ENCODE measurements around the gene SPCS3.

The SPCS3 gene

DNA sequence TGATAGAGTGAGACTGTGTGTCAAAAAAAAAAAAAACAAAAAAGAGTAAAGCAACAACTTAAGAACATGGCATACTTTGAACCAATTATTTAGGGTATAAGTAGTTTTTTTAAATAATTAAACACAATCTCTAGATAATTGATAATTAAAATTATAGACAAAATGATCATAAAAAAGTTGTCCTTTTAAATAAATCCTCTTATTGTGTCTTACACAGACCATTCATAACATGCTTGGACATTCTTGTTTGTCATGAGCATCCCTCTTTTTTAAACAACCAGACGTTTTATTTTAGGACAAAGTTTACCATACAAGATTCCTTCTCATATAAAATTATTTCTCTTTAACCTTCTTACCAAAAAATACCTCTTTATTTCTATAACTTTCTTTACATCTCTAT lies 35.1 kb downstream of the SPCS3 start:
- no peak for TF ChIP-seq POLR2AphosphoS5 (IDR thresholded peaks at IDR 0.05; ENCODE audit: low read depth, low read length)
- TF ChIP-seq TAF1 (IDR thresholded peaks at IDR 0.05; ENCODE audit: borderline replicate concordance, insufficient read depth, low read length): no peak
- no peak for TF ChIP-seq SIN3A (IDR thresholded peaks at IDR 0.05; ENCODE audit: borderline replicate concordance, insufficient read depth, low read length)
- no peak for TF ChIP-seq REST (IDR thresholded peaks at IDR 0.05; ENCODE audit: insufficient read depth in 1 of 2, low read depth in 2 of 2, low read length in 2 of 2)
- no peak for TF ChIP-seq FOXP2 (optimal IDR thresholded peaks at IDR 0.05; ENCODE audit: borderline replicate concordance, extremely low read depth, extremely low read length, insufficient read depth)

- TF ChIP-seq TAF1 (IDR thresholded peaks at IDR 0.05; ENCODE audit: borderline replicate concordance, insufficient read depth, low read length) (no peak), FOXP2 (optimal IDR thresholded peaks at IDR 0.05; ENCODE audit: borderline replicate concordance, extremely low read depth, extremely low read length, insufficient read depth) (no peak), REST (IDR thresholded peaks at IDR 0.05; ENCODE audit: insufficient read depth in 1 of 2, low read depth in 2 of 2, low read length in 2 of 2) (no peak), SIN3A (IDR thresholded peaks at IDR 0.05; ENCODE audit: borderline replicate concordance, insufficient read depth, low read length) (no peak), POLR2AphosphoS5 (IDR thresholded peaks at IDR 0.05; ENCODE audit: low read depth, low read length) (no peak)
Observed at GRCh38 chr4:176357359-176358082, 37.8 kb downstream of the SPCS3 start.

GRCh38 chr4:176358083-176358469 lies 38.3 kb downstream of the SPCS3 start:
- TF ChIP-seq TAF1 (IDR thresholded peaks at IDR 0.05; ENCODE audit: borderline replicate concordance, insufficient read depth, low read length) (no peak), SIN3A (IDR thresholded peaks at IDR 0.05; ENCODE audit: borderline replicate concordance, insufficient read depth, low read length) (no peak), FOXP2 (optimal IDR thresholded peaks at IDR 0.05; ENCODE audit: borderline replicate concordance, extremely low read depth, extremely low read length, insufficient read depth) (no peak), POLR2AphosphoS5 (IDR thresholded peaks at IDR 0.05; ENCODE audit: low read depth, low read length) (no peak), REST (IDR thresholded peaks at IDR 0.05; ENCODE audit: insufficient read depth in 1 of 2, low read depth in 2 of 2, low read length in 2 of 2) (no peak)

DNA sequence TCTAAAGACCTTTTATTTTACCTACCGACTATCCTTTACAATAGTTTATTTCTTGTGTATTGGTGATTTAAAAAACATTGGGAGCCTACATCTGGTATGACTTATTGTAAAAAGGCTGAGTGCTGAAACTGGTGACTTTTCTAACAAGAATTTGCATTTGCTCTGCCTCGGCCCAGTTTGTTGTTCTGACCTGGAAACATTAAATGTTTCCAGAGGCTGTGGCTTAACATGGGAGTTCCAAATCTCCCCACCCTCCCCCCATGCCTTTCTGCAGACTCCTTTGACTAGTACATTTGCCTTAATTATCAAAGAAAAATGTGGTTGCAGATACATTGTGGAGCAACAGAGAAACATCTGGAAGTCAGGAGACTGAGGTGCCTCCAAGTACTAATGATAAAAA lies 39.8 kb downstream of the SPCS3 start:
- TF ChIP-seq SIN3A (IDR thresholded peaks at IDR 0.05; ENCODE audit: borderline replicate concordance, insufficient read depth, low read length) (no peak), REST (IDR thresholded peaks at IDR 0.05; ENCODE audit: insufficient read depth in 1 of 2, low read depth in 2 of 2, low read length in 2 of 2) (no peak), TAF1 (IDR thresholded peaks at IDR 0.05; ENCODE audit: borderline replicate concordance, insufficient read depth, low read length) (no peak), POLR2AphosphoS5 (IDR thresholded peaks at IDR 0.05; ENCODE audit: low read depth, low read length) (no peak), FOXP2 (optimal IDR thresholded peaks at IDR 0.05; ENCODE audit: borderline replicate concordance, extremely low read depth, extremely low read length, insufficient read depth) (no peak)
